ENCODE data around the gene CCR5.

CCR5 gene

DNA sequence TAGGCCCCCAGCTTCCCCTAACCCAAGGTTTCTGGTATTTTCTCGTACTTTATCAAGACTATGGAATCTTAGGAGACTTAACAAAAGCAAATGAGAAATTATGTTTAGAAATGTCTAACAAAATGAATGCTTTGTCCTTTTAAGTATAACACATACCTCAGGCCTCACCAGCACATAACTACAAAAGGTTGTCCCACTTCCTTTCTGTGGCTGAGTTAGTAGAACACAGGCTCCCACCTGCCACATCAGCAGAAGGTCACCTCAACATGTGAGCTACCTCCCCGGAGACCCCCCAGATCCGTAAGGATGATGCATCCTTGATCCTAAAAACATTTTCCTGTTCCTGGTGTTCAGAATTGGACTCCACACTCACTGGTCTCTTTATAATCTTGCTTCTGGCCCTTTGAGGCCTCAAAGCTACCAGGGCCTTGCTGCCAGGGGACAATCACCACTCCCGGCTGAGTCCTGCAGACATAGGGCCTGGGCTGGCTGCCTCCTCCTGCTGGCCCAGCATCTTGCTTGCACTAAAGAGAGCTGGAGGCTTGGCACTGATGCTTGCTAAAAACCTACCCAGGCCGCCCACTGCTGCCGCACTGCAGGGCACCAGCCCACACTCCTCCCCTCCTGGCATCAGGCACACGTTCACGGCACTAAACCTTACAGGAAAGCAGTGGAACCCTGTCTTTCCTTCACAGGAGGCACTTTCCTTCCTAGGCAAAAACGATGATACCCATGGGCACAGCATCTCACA lies 39.2 kb downstream of the CCR5 start:
- DNase-seq: no peak

- no peak for DNase-seq
Observed at GRCh38 chr3:46410669-46411068, 39.9 kb downstream of the CCR5 start.

GRCh38 chr3:46411271-46411670 lies 40.5 kb downstream of the CCR5 start:
- no peak for DNase-seq

DNA sequence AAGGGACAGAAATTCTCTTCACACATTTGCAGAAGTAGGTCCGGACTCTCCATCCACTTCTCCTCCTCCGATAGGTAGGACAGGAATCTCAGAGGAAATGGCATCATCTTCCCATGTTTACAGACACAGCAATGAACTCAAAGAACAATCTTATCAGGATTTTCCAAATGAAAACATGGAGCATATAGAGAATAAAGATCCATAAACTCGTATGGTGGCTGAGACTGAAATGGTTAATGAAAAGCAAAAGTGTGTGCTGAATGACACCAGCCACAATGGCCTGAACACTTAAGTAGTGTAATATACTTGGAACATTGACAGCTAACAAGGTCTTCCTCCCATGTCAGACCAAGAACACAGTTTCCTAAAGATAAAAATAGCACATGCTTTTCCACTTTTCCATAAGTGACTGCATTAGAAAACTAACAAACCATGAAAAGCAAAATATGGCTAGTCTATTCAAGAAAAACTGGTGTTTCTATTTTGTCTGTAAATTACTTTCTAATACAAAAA lies 42.1 kb downstream of the CCR5 start:
- no peak for DNase-seq

DNA sequence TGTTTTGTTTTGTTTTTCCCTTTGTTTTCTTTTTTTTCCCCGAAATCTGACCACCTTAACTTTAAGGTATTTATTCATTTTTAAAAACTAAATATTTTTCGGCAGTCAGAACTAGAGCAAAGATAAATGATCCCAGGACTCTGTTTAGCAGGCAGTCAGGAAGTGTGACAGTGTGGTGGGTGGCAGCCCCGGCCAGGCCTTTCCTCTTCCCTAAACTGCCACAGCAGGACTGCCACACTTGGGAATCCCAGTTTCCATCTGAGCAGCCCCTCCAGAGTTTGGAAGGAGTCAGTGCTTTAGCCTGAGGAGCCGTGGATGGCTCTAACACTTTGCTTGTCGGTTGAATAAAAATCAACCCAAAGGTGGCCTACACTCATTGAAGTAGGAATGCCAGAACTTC lies 43.2 kb downstream of the CCR5 start:
- no peak for DNase-seq

- DNase-seq: no peak
Observed at GRCh38 chr3:46414739-46415138, 44.0 kb downstream of the CCR5 start.

GRCh38 chr3:46416125-46416810 lies 45.5 kb downstream of the CCR5 start:
- DNase-seq: peak; percentile 55

- DNase-seq: no peak
Observed at GRCh38 chr3:46416811-46417510, 46.2 kb downstream of the CCR5 start.

DNA sequence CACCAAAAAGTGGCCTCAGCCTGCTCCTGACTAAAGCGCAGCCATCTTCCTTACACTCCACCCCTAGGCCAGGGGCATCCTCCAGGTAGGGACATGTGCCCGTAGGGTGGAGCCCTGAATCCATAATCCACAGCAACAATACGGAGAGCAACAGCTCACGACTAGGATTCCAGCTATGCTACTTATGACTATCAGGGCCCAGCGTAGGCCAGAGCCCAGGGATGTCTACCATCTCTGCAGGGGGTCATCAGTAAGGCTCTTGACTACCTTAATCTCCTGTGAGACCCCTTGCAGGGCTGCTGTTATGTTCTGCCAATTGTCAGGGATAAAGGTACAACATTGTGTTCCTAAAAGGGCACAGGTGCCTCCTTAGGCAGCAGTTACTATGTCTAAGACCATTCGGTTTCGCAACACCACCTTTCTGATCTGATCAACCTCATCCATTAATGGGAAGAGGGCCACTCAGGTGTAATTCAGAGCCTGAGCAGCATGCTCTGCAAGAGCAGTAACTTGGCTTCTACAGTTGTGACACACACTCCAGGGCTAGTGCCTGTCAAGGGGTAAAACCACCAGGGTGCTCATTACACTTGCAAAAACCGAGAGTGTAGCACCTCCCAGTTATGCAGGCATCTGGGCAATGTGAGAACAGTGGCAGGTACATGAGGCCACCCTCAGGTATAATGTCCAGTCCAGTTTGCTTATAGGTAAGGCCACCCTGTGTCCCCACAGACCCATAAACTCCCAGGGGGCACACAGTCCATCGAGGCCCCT lies 47.3 kb downstream of the CCR5 start:
- no peak for DNase-seq

GRCh38 chr3:46419816-46420215 lies 49.1 kb downstream of the CCR5 start:
- no peak for DNase-seq

DNA sequence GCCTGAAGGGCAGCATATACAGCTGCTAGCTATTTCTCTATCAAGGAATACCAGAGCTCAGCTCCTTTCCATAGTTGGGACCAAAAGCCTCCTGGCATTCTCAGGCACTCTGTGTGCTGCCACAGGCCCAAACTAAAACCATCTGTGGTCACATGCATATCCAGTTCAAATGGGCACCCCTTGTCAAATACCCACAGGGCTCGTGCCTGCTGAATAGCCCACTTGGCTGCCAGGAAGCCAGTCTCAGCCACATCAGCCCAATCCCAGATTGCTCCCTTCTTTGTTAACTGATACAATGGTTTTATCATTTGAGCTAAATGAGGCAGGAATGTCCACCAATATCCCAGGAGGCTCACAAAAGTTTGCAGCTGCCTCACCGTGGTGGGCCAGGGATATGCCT lies 50.2 kb downstream of the CCR5 start:
- DNase-seq: no peak

GRCh38 chr3:46422617-46423016 lies 51.9 kb downstream of the CCR5 start:
- peak; percentile 59 for DNase-seq

DNA sequence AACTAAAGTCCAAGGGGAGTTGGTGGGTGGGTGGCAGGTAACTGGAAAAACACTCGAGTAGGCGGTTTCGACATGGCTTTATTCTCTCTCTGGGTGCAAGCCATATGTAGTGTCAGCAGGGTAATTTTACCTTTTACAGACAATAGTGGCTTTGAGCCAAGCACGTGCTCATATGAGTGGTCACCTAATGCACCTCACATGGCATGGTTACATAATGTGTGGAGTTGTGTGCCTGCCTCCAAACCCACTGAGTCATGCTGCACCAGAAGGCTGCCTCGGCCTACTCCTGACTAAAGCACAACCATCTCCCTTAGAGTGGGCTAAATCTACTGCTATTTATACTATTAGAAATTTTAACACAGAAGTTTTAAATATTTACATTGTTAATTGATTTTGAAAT lies 52.8 kb downstream of the CCR5 start:
- DNase-seq: no peak

All from hematopoietic multipotent progenitor cell treated with erythropoietin and hydrocortisone succinate and interleukin-3 and kit ligand, for 4 days (in vitro differentiated cells).